Limb (tissue), 2 donors: ENCODE measurements around the gene PRRC2A.

Source experiments
- DNase-seq, 2 donors: peaks; one replicate each; pipeline ENCODE4 v3.0.0-alpha.2; 2016; ENCODE audit errors: extremely low spot score in 2 of 2

Gene PRRC2A

GRCh38 chr6:31622684-31623091 is 2.2 kb downstream of the PRRC2A start:
- DNase-seq = no peak

DNA sequence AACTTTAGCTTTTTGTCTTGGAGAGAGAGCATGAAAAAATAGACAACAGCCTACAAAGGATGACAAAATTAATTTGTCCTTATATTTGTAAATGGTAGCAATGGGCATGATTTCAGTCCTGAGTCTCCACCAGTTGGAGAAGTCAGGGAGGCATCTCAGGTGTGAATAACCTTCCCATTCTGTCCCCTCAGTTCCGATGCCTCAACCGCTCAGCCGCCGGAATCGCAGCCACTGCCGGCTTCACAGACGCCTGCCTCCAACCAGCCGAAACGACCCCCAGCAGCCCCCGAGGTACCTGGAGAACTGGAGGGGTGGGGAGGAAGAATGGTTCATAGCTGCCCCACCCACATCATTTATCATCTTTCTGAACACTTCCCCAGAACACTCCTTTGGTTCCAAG is 3.6 kb downstream of the PRRC2A start:
- DNase-seq = no peak

GRCh38 chr6:31626952-31627351 is 6.4 kb downstream of the PRRC2A start:
- no peak for DNase-seq

GRCh38 chr6:31627690-31628287 is 7.3 kb downstream of the PRRC2A start:
- no peak for DNase-seq

- no peak for DNase-seq
Observed at GRCh38 chr6:31629014-31629413, 8.5 kb downstream of the PRRC2A start.

DNA sequence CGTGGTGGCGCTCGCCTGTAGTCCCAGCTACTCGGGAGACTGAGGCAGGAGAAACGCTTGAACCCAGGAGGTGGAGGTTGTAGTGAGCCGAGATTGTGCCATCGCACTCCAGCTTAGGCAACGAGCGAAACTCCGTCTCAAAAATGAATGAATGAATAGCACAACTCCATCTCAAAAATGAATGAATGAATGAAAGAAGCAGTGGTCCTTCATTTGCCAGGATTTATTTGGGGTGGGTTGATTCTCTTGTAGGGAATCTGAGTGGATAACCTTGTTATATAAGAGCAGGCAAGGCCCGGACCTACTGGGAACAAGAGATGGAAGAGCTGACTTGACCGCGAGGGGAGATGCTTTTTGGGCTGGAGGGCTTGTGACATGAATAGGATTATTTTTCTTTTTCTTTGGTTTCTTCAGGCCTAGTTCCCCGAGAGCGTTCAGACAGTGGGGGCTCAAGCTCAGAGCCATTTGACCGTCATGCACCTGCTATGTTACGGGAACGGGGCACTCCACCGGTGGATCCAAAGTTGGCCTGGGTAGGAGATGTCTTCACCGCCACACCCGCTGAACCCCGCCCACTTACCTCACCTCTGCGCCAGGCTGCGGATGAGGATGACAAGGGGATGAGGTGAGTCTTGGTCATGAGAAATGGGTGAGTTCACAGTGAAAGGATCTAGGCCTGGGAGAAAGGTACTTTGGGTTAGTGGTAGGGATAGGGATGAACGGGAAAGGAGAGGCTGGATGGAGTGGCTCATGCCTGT is 9.8 kb downstream of the PRRC2A start:
- DNase-seq = no peak

DNA sequence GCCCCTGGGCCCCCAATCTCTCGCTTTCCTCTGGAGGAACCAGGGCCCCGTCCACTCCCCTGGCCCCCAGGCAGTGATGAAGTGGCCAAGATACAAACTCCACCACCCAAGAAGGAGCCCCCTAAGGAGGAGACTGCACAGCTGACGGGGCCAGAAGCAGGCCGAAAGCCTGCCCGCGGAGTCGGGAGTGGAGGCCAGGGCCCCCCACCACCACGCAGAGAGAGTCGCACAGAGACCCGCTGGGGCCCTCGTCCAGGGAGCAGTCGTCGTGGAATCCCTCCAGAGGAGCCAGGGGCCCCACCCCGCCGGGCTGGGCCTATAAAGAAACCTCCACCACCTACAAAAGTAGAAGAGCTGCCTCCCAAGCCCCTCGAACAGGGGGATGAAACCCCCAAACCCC is 10.7 kb downstream of the PRRC2A start:
- DNase-seq = no peak

- no peak for DNase-seq
Observed at GRCh38 chr6:31631681-31632278, 11.3 kb downstream of the PRRC2A start.

DNA sequence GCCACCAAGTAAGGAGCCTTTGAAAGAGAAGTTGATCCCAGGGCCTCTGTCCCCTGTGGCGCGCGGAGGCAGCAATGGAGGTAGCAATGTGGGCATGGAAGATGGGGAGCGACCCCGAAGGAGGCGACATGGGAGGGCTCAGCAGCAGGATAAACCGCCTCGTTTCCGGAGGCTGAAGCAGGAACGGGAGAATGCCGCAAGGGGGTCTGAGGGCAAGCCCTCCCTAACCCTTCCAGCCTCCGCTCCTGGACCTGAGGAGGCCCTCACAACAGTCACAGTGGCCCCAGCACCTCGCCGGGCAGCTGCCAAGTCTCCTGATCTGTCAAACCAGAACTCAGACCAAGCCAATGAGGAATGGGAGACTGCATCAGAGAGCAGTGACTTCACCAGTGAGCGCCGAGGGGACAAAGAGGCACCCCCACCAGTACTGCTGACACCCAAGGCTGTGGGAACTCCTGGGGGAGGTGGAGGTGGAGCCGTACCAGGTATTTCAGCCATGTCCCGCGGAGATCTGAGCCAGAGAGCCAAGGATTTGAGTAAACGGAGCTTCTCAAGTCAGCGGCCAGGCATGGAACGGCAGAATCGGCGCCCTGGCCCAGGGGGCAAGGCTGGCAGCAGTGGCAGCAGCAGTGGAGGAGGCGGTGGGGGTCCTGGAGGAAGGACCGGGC is 11.9 kb downstream of the PRRC2A start:
- no peak for DNase-seq

GRCh38 chr6:31633447-31633846 is 12.9 kb downstream of the PRRC2A start:
- no peak for DNase-seq

DNA sequence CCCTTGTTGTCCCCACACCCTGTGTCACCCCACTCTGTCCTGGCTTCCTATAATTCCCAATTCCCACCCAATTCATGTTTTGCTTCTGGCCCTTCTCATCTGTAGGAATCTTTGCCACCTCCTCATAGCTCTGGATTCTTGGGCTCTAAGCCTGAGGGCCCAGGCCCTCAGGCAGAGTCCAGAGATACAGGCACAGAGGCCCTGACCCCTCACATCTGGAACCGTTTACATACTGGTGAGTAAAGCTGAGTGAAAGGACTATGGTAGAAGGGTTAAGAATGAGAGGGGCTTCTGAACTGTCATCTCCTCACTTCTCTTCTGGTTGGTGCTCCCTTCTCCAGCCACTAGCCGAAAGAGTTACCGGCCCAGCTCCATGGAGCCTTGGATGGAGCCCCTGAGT is 13.6 kb downstream of the PRRC2A start:
- DNase-seq = no peak

DNA sequence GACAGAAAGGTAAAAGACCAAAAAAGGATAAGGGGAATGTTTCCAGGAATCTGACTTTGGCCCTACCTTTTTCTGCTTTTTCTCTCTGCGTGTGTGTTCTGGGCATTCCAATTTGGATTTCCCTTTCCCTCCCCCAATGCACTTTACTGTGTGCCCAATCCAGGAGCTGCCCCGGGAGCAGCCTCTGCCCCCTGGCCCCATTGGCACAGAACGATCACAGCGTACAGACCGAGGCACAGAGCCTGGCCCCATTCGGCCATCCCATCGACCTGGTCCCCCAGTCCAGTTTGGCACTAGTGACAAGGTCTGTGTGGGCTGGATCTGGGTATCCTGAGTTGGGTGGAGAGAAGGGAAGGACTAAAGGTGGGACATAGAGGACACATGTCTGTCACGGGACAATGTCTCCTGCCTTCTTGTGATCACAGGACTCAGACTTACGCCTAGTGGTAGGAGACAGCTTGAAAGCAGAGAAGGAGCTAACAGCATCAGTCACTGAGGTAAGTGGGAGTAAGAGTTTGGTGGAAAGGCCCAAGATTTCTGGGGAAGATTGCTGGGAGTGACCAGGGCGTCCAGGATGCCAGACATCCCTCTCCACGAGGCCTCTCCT is 14.6 kb downstream of the PRRC2A start:
- no peak for DNase-seq

DNA sequence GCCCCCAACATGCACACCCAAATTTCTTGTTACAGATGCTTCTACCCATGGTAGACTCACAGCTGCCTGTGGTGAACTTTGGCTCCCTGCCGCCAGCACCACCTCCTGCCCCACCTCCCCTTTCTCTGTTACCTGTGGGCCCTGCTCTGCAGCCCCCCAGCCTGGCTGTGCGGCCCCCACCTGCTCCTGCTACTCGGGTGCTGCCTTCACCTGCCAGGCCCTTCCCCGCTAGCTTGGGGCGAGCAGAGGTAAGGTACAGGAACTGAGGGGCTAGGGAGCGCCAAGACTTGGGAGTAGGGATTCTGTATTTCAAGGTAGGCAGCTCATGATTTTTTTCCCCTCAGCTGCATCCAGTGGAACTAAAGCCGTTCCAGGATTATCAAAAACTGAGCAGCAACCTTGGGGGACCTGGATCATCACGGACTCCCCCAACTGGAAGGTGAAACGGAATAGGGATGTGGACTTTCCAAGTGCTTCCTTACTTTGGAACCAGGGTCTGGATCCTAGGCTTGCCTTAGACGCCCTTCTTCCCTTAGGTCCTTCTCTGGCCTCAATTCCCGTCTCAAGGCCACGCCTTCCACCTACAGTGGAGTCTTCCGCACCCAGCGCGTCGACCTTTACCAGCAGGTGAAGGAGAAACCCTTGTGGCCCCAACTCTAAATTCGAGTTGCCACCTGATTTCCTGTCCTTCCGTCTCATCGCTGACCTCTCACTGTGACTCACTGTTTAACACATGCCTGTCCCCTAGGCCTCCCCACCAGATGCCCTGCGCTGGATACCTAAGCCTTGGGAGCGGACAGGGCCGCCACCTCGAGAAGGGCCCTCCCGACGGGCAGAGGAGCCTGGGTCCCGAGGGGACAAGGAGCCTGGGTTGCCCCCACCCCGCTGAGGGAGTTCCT is 16.4 kb downstream of the PRRC2A start:
- DNase-seq = no peak

- DNase-seq = no peak
Observed at GRCh38 chr6:31639043-31639442, 18.5 kb downstream of the PRRC2A start.

DNA sequence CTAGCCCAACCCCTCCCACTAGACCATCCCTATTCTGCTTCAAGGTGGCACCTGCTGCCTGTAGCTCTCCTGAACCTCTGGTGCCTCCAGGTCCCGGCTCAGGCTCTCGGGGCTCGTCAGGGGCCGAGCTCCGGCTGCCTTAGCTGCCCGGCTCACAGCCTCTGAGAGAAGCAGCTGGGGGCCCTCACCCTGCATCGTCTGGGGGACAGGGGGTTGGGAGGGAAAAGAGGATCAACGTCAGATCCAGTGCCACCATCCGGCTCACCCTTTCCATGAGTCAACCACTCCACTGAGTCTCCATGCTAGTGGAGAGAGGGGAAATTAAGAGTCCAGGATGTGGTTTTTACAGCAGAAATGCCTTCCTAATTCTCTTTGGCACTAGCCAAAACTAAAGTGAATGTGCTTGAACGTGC is 18.9 kb downstream of the PRRC2A start:
- DNase-seq = no peak

- DNase-seq = no peak
Observed at GRCh38 chr6:31640612-31641011, 20.1 kb downstream of the PRRC2A start.

DNA sequence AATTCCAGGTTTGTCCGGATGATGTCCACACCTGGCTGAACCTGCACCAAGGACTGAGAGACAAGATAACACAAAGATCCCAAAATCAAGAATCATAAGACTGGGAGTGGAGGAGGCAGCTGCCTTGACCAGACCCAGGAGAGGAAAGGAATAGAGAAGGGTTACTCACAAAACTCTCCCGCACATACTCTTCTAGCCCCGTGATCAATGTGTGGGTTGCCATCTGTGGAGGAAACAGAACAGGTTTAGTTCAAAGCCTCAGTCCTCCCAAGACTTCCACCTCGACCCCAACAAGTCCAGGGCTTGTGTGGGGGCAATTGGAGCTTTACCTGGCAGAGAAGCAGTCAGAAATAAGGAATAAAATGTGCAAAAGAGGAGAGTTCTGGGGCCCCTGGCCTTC is 20.9 kb downstream of the PRRC2A start:
- DNase-seq = no peak

DNA sequence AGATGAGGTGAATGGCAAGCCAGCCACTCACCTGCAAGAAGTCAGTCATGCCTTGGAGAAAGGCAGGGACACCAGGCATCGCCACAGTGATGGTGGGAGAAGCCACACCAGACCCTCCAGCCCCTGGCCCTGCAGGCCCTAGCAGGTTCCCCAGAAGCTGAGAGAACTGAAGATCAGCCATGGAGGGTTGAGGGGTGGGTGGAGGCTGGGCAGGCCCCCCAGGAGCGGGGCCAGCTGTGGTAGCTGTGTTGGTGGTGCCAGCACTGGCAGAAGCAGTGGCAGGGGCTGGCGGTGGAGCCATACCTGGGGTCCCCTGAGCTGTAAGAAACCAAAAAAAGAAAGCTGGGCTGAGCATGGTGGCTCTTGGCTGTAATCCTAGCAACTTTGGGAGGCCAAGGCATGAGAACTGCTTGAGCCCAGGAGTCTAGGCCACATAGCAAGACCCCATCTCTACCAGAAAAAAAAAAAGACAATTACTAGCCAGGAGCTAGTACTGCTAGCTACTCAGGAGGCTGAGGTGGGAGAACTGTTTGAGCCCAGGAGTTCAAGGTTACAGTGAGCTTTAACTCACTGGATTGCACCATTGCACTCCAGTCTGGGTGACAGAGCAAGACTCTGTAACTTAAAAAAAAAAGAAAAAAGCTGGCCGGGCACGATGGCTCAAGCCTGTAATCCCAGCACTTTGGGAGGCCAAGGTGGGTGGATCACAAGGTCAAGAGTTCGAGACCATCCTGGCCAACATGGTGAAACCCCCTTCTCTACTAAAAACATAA is 22.5 kb downstream of the PRRC2A start:
- no peak for DNase-seq

GRCh38 chr6:31643818-31644454 is 23.4 kb downstream of the PRRC2A start:
- no peak for DNase-seq

DNA sequence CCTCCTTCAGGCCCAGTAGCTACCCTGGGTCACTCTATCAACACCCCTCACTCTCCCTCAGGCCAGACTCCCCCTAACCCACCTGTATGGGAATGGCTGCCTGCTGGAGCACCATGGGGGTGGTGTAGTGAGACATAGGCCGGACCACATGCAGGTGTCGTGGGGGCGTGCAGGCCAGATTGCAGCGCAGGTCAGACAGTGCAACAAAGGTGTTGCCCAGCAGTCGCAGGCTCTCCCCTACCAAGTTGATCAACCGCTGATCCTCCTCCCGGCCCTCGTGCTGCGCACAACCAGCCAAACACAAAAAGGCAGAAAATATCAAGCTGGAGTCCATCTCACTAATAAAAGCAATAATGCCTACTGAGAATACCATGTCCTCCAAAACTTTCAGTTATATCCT is 24.8 kb downstream of the PRRC2A start:
- DNase-seq = no peak
